CD4-positive, alpha-beta T cell (primary cell): Measurements from ENCODE around the gene PDCD5. TPM values are rescaled to one million over a fixed set of nuclear protein-coding genes. Genes with fewer than 3 reads are reported as not detected.

Experiments
- ATAC-seq: fragments of 200-7000 bp; cut with Tn5 transposase; one replicate; pipeline ENCODE4 v1.10.0; 2022; ENCODE audit warnings: mild to moderate bottlenecking; ENCODE audit not compliant: poor library complexity
- CTCF ChIA-PET: fragments of 350-600 bp; sonication (Branson Sonifier 250); formaldehyde crosslinking; loops from one replicate; lab custom pipeline; 2021; ENCODE audit warnings: antibody characterized with exemption, inconsistent platforms; lab: Charles Lee
- POLR2A ChIA-PET: fragments of 350-600 bp; sonication (Branson Sonifier 250); formaldehyde crosslinking; loops from one replicate; lab custom pipeline; 2021; ENCODE audit warnings: antibody characterized with exemption, inconsistent platforms; lab: Charles Lee
- DNase-seq, 14 experiments: peaks; one replicate each; pipeline ENCODE4 v3.0.0-alpha.2; 2013 to 2020; ENCODE audit warnings: mixed read lengths in 2 of 14
- H3K27ac ChIP-seq, 2 donors: one replicate each; pipeline versions ENCODE4 v1.5.1 to v1.7.0; 2013; ENCODE audit warnings: low read length in 2 of 2, low read depth in 1 of 2, mild to moderate bottlenecking in 1 of 2
- H3K27me3 ChIP-seq, 2 experiments: 1 replicate in 1 of 2; 2 replicates in 1 of 2; pipeline versions ENCODE4 v1.6.1 to v1.7.0; 2013; ENCODE audit warnings: low read length in 2 of 2, control low read depth in 1 of 2, mild to moderate bottlenecking in 1 of 2, moderate library complexity in 1 of 2; ENCODE audit not compliant: insufficient read depth in 2 of 2, control insufficient read depth in 1 of 2
- H3K36me3 ChIP-seq: one replicate; pipeline ENCODE4 v1.6.1; 2013; ENCODE audit warnings: low read length, control low read depth; ENCODE audit not compliant: insufficient read depth
- H3K4me1 ChIP-seq: one replicate; pipeline ENCODE4 v1.6.1; 2013; ENCODE audit warnings: low read length, control low read depth; ENCODE audit not compliant: insufficient read depth
- H3K4me3 ChIP-seq: one replicate; pipeline ENCODE4 v1.5.1; 2013; ENCODE audit warnings: mild to moderate bottlenecking, low read length, moderate library complexity
- H3K9me3 ChIP-seq, 2 experiments: 1 replicate in 1 of 2; 2 replicates in 1 of 2; pipeline versions ENCODE4 v1.6.1 to v1.7.0; 2013; ENCODE audit warnings: low read length in 2 of 2, mild to moderate bottlenecking in 2 of 2, control low read depth in 1 of 2, moderate library complexity in 1 of 2; ENCODE audit not compliant: control insufficient read depth in 1 of 2, insufficient read depth in 1 of 2
- H3K27ac Mint-ChIP-seq: one replicate; pipeline ENCODE4 v1.8.0; 2020; ENCODE audit warnings: mixed read lengths
- H3K27me3 Mint-ChIP-seq: one replicate; pipeline ENCODE4 v1.8.0; 2021; ENCODE audit warnings: mixed read lengths
- H3K36me3 Mint-ChIP-seq: one replicate; pipeline ENCODE4 v1.8.0; 2021; ENCODE audit warnings: low read depth, mixed read lengths
- H3K4me1 Mint-ChIP-seq: one replicate; pipeline ENCODE4 v1.8.0; 2021; ENCODE audit warnings: low read depth, mixed read lengths
- H3K4me3 Mint-ChIP-seq: one replicate; pipeline ENCODE4 v1.8.0; 2020; ENCODE audit warnings: mild to moderate bottlenecking, mixed read lengths
- H3K9me3 Mint-ChIP-seq: one replicate; pipeline ENCODE4 v1.8.0; 2020; ENCODE audit warnings: mixed read lengths
- intact Hi-C, 2 experiments: fragments of 100-400 bp; cut with DNase I in 1 of 2; cut with micrococcal nuclease in 1 of 2; formaldehyde crosslinking; loops; one replicate each; pipeline versions ENCODE4 v1.15.1 to v1.9.0; 2023 to 2025; cut with DNase I, micrococcal nuclease
- total RNA-seq, 174 experiments: library from RNA in 2 of 174; stranded (reverse) in 2 of 174; gene quantifications; one replicate each; pipeline ENCODE4 v1.2.3 and lab custom pipeline; 2021 to 2026
- TF ChIP-seq, protein P1 (sequence below): fragments of 200-600 bp; IDR thresholded peaks from one replicate; pipeline ENCODE4 v1.8.0; 2022; ENCODE audit warnings: antibody characterized with exemption, mild to moderate bottlenecking

The PDCD5 gene
- total RNA-seq, 2 experiments from 2014 or later: 30.0 to 32.7 TPM

GRCh38 chr19:32619051-32619685 lies 38.2 kb downstream of the PDCD5 start:
- no peaks in the 10 kb centered on the region for H3K27me3 Mint-ChIP-seq
- CTCF ChIA-PET: no interaction called here

DNA sequence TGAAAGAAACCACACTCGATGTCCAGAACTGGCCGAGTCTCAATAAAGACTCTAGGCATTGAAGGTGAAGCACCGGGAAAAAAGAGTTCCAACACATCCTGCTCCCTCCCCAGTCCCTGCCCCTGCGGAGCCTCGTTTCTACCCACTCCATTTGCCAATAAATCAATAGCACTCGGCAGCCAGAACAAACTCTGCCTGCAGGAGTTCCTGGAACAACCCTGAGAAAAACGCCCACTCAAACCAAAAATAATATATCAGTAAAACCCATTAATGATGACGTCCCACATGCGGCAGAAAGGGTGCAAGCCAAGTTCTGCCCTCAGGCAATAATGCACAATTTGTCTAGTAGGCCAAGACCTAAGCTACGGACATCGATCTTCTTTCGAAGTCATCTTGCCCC lies 41.0 kb downstream of the PDCD5 start:
- peaks cover 81% of the 10 kb centered on the region for H3K36me3 Mint-ChIP-seq
- H3K4me1 ChIP-seq: no peaks in the 10 kb centered on the region
- intact Hi-C loops: no loop called here
- H3K27ac ChIP-seq: no peak overlapping the region
- no peaks in the 10 kb centered on the region for H3K9me3 Mint-ChIP-seq
- CTCF ChIA-PET: no interaction called here
- peaks cover 65% of the 10 kb centered on the region for H3K36me3 ChIP-seq
- no peaks in the 10 kb centered on the region for H3K4me1 Mint-ChIP-seq
- H3K27me3 ChIP-seq: no peaks in the 10 kb centered on the region
- H3K4me3 ChIP-seq: no peak overlapping the region
- no peak overlapping the region for H3K27ac Mint-ChIP-seq
- no peaks in the 10 kb centered on the region for H3K27me3 Mint-ChIP-seq
- ATAC-seq (no peak), DNase-seq (no peak)
- TF ChIP-seq, protein P1, sequence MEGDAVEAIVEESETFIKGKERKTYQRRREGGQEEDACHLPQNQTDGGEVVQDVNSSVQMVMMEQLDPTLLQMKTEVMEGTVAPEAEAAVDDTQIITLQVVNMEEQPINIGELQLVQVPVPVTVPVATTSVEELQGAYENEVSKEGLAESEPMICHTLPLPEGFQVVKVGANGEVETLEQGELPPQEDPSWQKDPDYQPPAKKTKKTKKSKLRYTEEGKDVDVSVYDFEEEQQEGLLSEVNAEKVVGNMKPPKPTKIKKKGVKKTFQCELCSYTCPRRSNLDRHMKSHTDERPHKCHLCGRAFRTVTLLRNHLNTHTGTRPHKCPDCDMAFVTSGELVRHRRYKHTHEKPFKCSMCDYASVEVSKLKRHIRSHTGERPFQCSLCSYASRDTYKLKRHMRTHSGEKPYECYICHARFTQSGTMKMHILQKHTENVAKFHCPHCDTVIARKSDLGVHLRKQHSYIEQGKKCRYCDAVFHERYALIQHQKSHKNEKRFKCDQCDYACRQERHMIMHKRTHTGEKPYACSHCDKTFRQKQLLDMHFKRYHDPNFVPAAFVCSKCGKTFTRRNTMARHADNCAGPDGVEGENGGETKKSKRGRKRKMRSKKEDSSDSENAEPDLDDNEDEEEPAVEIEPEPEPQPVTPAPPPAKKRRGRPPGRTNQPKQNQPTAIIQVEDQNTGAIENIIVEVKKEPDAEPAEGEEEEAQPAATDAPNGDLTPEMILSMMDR: no peak
- no peak overlapping the region for H3K4me3 Mint-ChIP-seq
- no peaks in the 10 kb centered on the region for H3K9me3 ChIP-seq
- POLR2A ChIA-PET: no interaction called here

More at GRCh38 chr19:32619051-32619685, 38.2 kb downstream of the PDCD5 start:
- intact Hi-C loops: no loop called here
- Histone ChIP-seq H3K9me3 (no peaks in the 10 kb centered on the region), H3K4me1 (no peaks in the 10 kb centered on the region), H3K27ac (no peak overlapping the region), H3K36me3 (peaks cover 73% of the 10 kb centered on the region), H3K4me3 (no peak overlapping the region), H3K27me3 (no peaks in the 10 kb centered on the region)
- POLR2A ChIA-PET: no interaction called here
- ATAC-seq (no peak), DNase-seq (no peak)
- peaks cover 85% of the 10 kb centered on the region for H3K36me3 Mint-ChIP-seq
- no peaks in the 10 kb centered on the region for H3K9me3 Mint-ChIP-seq
- H3K4me3 Mint-ChIP-seq: no peak overlapping the region
- TF ChIP-seq, protein P1: no peak
- H3K4me1 Mint-ChIP-seq: no peaks in the 10 kb centered on the region
- H3K27ac Mint-ChIP-seq: no peak overlapping the region

- H3K9me3 ChIP-seq: no peaks in the 10 kb centered on the region
- no peaks in the 10 kb centered on the region for H3K27me3 Mint-ChIP-seq
- intact Hi-C loops: no loop called here
- H3K27ac Mint-ChIP-seq: no peak overlapping the region
- no peaks in the 10 kb centered on the region for H3K4me1 ChIP-seq
- H3K4me3 Mint-ChIP-seq: no peak overlapping the region
- no peaks in the 10 kb centered on the region for H3K9me3 Mint-ChIP-seq
- no peak overlapping the region for H3K27ac ChIP-seq
- peaks cover 80% of the 10 kb centered on the region for H3K36me3 Mint-ChIP-seq
- DNase-seq (no peak), ATAC-seq (no peak)
- H3K36me3 ChIP-seq: peaks cover 63% of the 10 kb centered on the region
- ChIA-PET POLR2A (no interaction called here), CTCF (no interaction called here)
- no peaks in the 10 kb centered on the region for H3K4me1 Mint-ChIP-seq
- H3K4me3 ChIP-seq: no peak overlapping the region
- H3K27me3 ChIP-seq: no peaks in the 10 kb centered on the region
- TF ChIP-seq, protein P1: no peak
Measured at GRCh38 chr19:32624410-32624809, 43.4 kb downstream of the PDCD5 start.
